GM10847 (cell line): ENCODE results near the gene PUDP.

Experiments
- POLR2A ChIP-seq: IDR thresholded peaks from 2 replicates; pipeline ENCODE4 v1.6.1; 2011; ENCODE audit not compliant: insufficient read length; ENCODE audit errors: extremely low read depth

PUDP gene

GRCh38 chrX:7092543-7092942 lies 55.4 kb downstream of the PUDP start:
- TF ChIP-seq POLR2A, result no peak

DNA sequence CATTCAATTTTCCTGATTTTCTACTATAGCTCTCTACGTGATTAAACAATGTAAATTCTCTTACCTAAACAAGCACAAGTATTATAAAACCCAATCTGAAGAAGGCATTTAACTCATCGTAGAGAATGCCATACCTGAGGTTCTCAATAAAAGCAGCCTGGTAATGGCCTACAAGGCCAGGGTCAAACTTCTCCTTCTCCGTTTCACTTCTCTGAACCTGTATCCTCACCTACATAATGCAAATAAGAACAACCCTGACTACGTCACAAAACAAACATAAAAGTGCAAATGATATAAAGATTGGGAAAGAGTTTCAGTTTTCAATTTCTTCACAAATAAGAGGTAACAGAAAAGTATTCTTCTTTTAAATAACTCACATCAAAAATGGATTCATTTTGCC lies 56.0 kb downstream of the PUDP start:
- TF ChIP-seq POLR2A, result no peak

DNA sequence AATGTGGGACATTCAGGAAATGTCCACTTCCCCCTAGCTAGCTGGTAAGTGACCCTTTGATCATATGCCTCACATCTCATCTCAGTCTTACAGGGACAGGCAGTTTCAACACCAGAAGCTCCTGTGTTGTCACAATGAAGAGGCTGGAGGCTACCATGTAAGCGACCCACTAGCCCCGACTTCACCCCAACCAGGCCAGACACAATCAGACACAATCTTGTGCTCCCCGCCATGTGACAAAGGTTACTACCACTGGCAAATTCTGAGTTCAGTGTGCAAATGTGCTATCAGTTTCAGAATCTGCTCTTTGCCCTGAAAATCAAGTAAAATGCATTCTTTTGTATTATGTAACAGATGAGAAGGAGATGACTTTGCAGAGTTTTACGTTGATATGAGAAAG lies 57.3 kb downstream of the PUDP start:
- TF ChIP-seq POLR2A, result no peak

DNA sequence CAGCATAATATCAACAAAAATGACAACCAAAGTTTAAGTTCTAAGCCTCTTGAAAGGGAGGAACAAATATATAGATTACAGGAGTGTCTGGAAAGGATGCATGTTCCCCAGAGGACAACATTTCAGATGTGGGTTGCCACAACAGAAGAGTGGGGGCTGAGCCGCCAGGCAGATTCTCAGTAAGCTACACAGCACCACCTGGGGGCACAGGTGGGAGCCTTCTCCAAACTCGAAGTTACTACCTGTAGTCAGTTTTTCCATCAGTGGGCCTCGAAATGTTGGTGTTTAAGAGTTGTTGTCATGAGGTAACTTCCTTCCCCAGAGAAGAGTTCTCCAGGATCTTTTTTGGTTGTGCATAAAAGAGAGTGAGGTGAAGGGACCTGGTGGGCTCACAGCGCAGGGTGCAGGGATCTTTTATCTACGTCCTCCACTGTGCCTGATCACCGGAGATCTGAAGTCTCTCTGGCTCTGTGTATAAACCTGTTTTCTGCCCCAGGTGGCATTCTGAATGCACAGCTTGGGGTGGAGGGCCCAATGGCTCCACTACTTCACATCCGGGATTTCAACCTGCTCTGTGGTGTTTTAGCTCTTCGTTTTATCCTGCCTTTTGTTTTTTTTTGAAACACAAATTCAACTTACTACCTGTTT lies 58.9 kb downstream of the PUDP start:
- TF ChIP-seq POLR2A, result no peak

- TF ChIP-seq POLR2A, result no peak
Measured at GRCh38 chrX:7086384-7086783, 61.6 kb downstream of the PUDP start.

GRCh38 chrX:7085879-7086278 lies 62.1 kb downstream of the PUDP start:
- no peak for TF ChIP-seq POLR2A

GRCh38 chrX:7084841-7085240 lies 63.1 kb downstream of the PUDP start:
- no peak for TF ChIP-seq POLR2A

DNA sequence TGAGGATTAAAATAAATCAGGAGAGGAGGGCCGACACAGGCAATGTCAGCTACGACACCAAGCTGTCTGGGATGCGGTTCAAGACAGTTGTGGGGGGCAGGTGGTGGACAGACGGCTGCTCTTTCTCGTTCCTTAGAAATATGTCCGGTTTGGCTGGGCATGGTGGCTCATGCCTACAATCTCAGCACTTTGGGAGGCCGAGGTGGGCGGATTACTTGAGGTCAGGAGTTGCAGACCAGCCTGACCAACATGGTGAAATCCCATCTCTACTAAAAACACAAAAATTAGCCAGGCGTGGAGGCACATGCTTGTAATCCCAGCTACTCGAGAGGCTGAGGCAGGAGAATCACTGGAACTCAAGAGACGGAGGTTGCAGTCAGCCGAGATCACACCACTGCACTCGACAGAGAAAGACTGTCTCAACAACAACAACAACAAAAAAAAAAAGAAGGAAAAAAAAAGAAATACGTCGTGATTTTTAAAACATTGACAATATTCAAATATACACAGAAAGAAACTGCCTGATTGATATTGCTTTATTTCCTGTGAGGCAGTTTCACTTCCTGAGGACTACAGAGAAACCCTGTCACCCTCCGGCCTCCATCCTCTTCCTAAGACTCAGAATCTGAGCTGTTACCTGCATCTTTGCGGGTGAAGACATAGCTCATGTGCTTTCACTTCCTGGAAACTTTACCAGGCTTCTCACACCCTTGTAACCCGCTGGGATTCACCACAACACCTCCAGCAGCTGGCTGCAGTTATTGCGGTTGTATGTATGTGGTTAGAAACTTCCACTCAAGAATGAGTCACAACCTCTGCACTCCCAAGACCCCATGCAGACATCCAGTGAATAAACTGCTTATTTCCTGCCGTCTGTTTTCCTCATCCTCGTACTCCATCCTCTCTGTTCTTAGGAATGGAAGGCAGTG lies 64.2 kb downstream of the PUDP start:
- TF ChIP-seq POLR2A, result no peak

GRCh38 chrX:7083021-7083420 lies 64.9 kb downstream of the PUDP start:
- TF ChIP-seq POLR2A, result no peak

DNA sequence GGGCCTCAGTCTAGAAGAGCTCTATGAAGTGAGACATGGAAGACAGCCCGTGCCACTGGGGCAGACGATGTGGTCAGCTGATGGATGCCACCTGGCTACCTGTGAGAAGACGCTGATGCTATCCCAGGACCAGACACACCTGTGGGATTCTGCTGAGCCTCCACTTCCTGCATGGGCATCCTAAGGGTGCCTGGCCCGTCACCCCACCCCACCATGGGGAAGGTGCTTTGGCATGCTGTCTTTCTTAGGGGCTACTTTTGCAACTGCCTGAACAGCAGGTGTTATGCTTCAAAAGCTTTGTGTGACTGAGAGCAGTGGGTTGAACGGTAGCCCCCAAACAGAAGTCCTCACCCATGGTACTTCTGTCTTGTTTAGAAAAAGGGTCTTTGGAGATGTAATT lies 65.4 kb downstream of the PUDP start:
- TF ChIP-seq POLR2A, result no peak

DNA sequence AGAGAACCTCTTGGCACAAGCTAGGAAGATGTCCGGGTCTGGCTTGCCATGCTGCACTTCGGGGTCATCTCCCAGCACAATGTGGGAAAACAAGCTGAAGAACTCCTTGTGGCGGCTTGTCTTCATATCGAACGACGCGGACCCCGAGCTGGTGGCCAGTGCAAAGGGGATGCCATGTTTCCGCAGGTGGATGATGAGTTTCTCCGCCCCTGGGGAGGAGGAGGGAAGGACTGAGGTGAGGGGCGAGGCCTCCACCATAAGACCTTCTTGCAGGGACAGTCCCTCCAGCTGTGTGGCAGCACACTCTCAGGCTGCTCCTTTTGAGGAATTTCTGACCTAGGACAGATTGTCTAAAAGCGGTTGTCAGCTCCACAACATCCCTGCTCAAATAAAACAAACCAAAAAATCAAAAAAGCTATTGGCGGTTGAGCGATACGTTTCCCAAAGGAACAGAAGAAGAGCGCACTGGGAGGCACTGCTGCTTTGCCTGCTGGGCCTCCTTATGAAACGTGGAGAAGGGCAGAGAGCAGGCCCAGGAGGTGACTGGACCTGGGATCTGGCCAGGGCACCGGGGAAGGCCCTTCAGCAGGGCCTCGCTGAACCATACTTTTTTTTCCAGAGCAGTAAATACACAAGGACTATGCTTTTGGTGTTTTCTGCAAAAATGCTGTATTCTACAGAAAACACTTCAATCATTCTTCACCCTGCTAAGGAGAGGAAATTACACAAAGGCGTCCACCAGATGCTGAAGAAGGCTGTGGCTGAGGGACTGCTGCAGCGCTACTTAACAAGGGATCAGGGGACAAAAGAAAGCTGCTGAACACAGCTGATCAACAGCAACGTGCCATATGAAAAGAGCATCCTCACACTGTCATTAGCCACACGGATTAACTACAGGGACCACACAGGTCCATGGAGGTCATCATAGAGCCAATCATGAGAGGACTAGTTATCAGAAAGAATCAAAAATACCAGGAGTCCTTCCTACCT lies 70.4 kb downstream of the PUDP start:
- TF ChIP-seq POLR2A, result no peak

DNA sequence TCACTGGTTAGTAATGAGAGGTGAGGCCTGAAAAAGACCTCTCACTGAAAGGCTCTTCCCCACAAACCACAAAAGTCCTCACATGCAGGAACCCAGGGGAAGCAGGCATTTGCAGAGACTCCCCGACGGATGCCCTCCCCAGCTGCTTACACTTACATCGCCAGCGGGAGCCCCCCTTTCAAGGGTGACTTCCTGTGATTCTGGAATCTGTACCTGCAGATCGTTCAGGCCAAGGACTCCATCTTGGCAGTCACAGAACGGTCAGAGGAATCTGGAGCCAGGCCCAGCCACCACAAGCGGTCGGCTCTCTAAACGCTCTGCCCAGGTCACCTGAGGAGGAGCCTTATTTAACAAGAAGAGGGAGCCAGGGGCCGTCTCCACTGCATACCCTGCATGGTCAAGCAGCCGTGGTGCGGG lies 71.7 kb downstream of the PUDP start:
- TF ChIP-seq POLR2A, result no peak

GRCh38 chrX:7074908-7075204 lies 73.1 kb downstream of the PUDP start:
- TF ChIP-seq POLR2A, result no peak

DNA sequence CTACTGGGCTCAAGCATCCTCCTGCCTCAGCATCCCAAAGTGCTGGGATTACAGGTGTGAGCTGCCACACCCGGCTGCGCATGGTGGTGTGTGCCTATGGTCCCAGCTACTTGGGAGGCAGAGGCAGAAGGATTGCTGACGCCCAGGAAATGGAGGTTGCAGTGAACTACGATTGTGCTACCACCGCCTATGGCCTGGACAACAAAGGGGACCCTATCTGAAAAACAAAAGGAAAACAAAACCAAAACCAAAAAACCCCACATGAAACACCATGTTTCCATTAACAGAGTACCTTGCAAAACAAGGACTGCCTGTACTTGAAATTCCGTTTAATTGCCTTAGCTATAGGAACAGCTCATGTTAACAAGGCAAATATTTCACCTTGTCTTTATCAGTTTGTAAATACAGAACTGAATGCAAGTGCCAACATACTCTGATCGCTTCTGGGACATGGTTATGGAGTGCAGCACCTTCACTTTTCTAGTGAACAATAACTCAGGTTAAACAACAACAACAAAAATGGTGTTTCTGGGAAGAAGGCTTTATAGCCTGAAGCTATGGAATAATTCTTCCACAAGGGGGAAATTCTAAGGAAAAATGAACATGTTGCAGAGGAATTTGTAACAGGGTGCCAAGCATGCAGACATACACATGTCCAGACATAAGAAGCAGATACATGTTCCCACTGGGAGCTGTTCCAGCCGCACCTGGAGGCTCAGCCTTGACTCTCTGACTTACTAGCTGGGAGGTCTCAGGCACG lies 73.6 kb downstream of the PUDP start:
- TF ChIP-seq POLR2A, result no peak

- TF ChIP-seq POLR2A, result no peak
Measured at GRCh38 chrX:7073336-7073735, 74.6 kb downstream of the PUDP start.
